Liver (tissue), 3 donors: ENCODE measurements around the gene EIPR1.

Experiments used
- EGR1 ChIP-seq, 2 donors: IDR thresholded peaks; 2 replicates each; pipeline ENCODE4 v1.6.1; 2016 to 2018; ENCODE audit warnings: antibody characterized with exemption in 2 of 2, low read depth in 2 of 2
- FOXA1 ChIP-seq: IDR thresholded peaks from 2 replicates; pipeline ENCODE4 v1.6.1; 2016; ENCODE audit warnings: antibody characterized with exemption
- JUND ChIP-seq, 2 donors: IDR thresholded peaks; 2 replicates each; pipeline ENCODE4 v1.6.1; 2016; ENCODE audit warnings: antibody characterized with exemption in 2 of 2
- RAD21 ChIP-seq, 2 donors: IDR thresholded peaks; 2 replicates each; pipeline ENCODE4 v1.6.1; 2016; ENCODE audit warnings: antibody characterized with exemption in 2 of 2, mild to moderate bottlenecking in 2 of 2
- REST ChIP-seq: IDR thresholded peaks from 2 replicates; pipeline ENCODE4 v1.6.1; 2016; ENCODE audit warnings: antibody characterized with exemption, mild to moderate bottlenecking
- SP1 ChIP-seq: IDR thresholded peaks from 2 replicates; pipeline ENCODE4 v1.6.1; 2018; ENCODE audit warnings: antibody characterized with exemption, mild to moderate bottlenecking
- TAF1 ChIP-seq: conservative IDR thresholded peaks from 2 replicates; pipeline ENCODE4 v1.6.1; 2016; ENCODE audit warnings: antibody characterized with exemption, mild to moderate bottlenecking
- YY1 ChIP-seq: IDR thresholded peaks from 2 replicates; pipeline ENCODE4 v1.6.1; 2016; ENCODE audit warnings: antibody characterized with exemption, mild to moderate bottlenecking
- ZBTB33 ChIP-seq: IDR thresholded peaks from 2 replicates; pipeline ENCODE4 v1.6.1; 2016; ENCODE audit warnings: antibody characterized with exemption
- TF ChIP-seq, protein P1 (sequence below): fragments of 150-350 bp; IDR thresholded peaks from 2 replicates; pipeline ENCODE4 v1.5.1; 2017; ENCODE audit warnings: improper control_type of control experiment, low read depth, low read length; ENCODE audit not compliant: missing input control
- TF ChIP-seq, protein P2 (sequence below): IDR thresholded peaks from 2 replicates; pipeline ENCODE4 v1.6.1; 2016; ENCODE audit warnings: antibody characterized with exemption
- donor health status: healthy.
- donor health status: healthy.

DNA sequence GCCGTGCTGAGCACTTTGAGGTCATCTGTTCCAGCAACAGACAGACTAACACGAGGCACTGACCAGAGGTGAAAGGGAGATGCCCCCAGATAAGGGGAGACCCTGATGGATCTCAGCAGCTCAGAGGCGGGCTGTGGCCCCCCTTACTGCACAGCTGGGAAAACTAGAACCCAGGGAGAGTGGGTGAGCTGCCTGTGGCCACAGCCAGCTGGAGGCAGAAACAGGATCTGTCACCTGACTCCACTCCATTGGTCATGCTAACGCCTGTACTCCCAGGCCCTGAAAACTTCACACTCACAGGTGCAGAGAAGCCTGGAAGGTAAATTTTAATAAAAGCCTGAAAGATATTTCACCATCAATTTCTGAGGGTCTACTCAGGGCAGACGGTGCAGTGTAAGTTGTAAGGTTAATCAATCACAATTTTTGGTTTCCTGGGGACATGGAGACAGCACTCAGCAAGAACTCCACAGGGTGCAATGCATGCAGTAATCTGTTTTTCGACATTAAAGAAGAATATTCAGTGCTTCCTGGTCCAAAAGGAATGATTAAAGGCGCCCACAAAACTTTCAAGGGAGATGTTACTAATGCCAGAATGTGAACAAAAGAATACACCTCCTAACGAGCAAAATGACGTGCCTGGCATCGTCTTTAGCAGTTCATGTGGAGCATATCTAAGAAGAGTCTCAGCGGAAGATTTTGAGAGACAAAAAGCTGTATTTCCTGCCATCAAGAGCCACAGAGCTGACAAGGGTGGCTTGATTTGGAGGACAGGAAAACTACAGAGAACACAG lies 173.4 kb downstream of the EIPR1 start:
- TF ChIP-seq TAF1 (no peak), RAD21 (IDR thresholded peaks at IDR 0.05) (no peak), FOXA1 (no peak), YY1 (no peak), SP1 (no peak), EGR1 (IDR thresholded peaks at IDR 0.05; ENCODE audit: low read depth in 2 of 2) (no peak), ZBTB33 (no peak), REST (no peak), JUND (IDR thresholded peaks at IDR 0.05) (no peak)
- TF ChIP-seq, protein P1, sequence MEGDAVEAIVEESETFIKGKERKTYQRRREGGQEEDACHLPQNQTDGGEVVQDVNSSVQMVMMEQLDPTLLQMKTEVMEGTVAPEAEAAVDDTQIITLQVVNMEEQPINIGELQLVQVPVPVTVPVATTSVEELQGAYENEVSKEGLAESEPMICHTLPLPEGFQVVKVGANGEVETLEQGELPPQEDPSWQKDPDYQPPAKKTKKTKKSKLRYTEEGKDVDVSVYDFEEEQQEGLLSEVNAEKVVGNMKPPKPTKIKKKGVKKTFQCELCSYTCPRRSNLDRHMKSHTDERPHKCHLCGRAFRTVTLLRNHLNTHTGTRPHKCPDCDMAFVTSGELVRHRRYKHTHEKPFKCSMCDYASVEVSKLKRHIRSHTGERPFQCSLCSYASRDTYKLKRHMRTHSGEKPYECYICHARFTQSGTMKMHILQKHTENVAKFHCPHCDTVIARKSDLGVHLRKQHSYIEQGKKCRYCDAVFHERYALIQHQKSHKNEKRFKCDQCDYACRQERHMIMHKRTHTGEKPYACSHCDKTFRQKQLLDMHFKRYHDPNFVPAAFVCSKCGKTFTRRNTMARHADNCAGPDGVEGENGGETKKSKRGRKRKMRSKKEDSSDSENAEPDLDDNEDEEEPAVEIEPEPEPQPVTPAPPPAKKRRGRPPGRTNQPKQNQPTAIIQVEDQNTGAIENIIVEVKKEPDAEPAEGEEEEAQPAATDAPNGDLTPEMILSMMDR: no peak
- TF ChIP-seq, protein P2, sequence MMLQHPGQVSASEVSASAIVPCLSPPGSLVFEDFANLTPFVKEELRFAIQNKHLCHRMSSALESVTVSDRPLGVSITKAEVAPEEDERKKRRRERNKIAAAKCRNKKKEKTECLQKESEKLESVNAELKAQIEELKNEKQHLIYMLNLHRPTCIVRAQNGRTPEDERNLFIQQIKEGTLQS: no peak
